Cerebellar cortex (tissue), 1 donor: ENCODE measurements around the gene ATP7B.

ENCODE experiments used
- DNase-seq: peaks from one replicate; pipeline ENCODE4 v3.0.0-alpha.2; 2015; ENCODE audit warnings: low spot score

ATP7B gene

GRCh38 chr13:51950722-51951121, 60.5 kb downstream of the ATP7B start:
- DNase-seq, result no peak

- no peak for DNase-seq
Measured at GRCh38 chr13:51946163-51946669, 65.0 kb downstream of the ATP7B start.

- DNase-seq, result no peak
Measured at GRCh38 chr13:51945149-51945548, 66.1 kb downstream of the ATP7B start.

- no peak for DNase-seq
Measured at GRCh38 chr13:51944428-51944827, 66.8 kb downstream of the ATP7B start.

GRCh38 chr13:51943721-51944120, 67.5 kb downstream of the ATP7B start:
- DNase-seq, result no peak

- no peak for DNase-seq
Measured at GRCh38 chr13:51942189-51942588, 69.1 kb downstream of the ATP7B start.

- no peak for DNase-seq
Measured at GRCh38 chr13:51938454-51938853, 72.8 kb downstream of the ATP7B start.

- DNase-seq, result no peak
Measured at GRCh38 chr13:51937320-51938290, 73.6 kb downstream of the ATP7B start.

- no peak for DNase-seq
Measured at GRCh38 chr13:51935326-51936171, 75.7 kb downstream of the ATP7B start.

GRCh38 chr13:51934461-51935087, 76.7 kb downstream of the ATP7B start:
- no peak for DNase-seq

- no peak for DNase-seq
Measured at GRCh38 chr13:51933466-51934058, 77.7 kb downstream of the ATP7B start.

- no peak for DNase-seq
Measured at GRCh38 chr13:51932231-51932630, 79.0 kb downstream of the ATP7B start.

GRCh38 chr13:51931606-51932005, 79.6 kb downstream of the ATP7B start:
- no peak for DNase-seq

GRCh38 chr13:51929699-51930098, 81.6 kb downstream of the ATP7B start:
- DNase-seq, result no peak

GRCh38 chr13:51928231-51928630, 83.0 kb downstream of the ATP7B start:
- DNase-seq, result no peak

GRCh38 chr13:51927129-51927528, 84.1 kb downstream of the ATP7B start:
- no peak for DNase-seq

- DNase-seq, result no peak
Measured at GRCh38 chr13:51926528-51926885, 84.7 kb downstream of the ATP7B start.

- no peak for DNase-seq
Measured at GRCh38 chr13:51925865-51926527, 85.3 kb downstream of the ATP7B start.

- no peak for DNase-seq
Measured at GRCh38 chr13:51924756-51925544, 86.3 kb downstream of the ATP7B start.

GRCh38 chr13:51923983-51924539, 87.2 kb downstream of the ATP7B start:
- DNase-seq, result no peak
